GM19438 (cell line): ENCODE results near the gene CACNA1C.

Source experiments
- ATAC-seq: cut with Tn5 transposase; IDR thresholded peaks from one replicate; pipeline ENCODE4 v1.9.1; 2021; ENCODE audit warnings: low read depth; ENCODE audit not compliant: unreplicated experiment

The CACNA1C gene

GRCh38 chr12:2306735-2307134 lies 253.9 kb downstream of the CACNA1C start:
- ATAC-seq: no peak

- ATAC-seq: no peak
Measured at GRCh38 chr12:2307550-2307949, 254.8 kb downstream of the CACNA1C start.

GRCh38 chr12:2309647-2310046 lies 256.9 kb downstream of the CACNA1C start:
- ATAC-seq: no peak

GRCh38 chr12:2311020-2311778 lies 258.4 kb downstream of the CACNA1C start:
- no peak for ATAC-seq

GRCh38 chr12:2312175-2312574 lies 259.4 kb downstream of the CACNA1C start:
- ATAC-seq: no peak

GRCh38 chr12:2312770-2313169 lies 260.0 kb downstream of the CACNA1C start:
- ATAC-seq: no peak

GRCh38 chr12:2314492-2314891 lies 261.7 kb downstream of the CACNA1C start:
- no peak for ATAC-seq

- ATAC-seq: no peak
Measured at GRCh38 chr12:2317772-2318171, 265.0 kb downstream of the CACNA1C start.

GRCh38 chr12:2318286-2318685 lies 265.5 kb downstream of the CACNA1C start:
- no peak for ATAC-seq

GRCh38 chr12:2319136-2319535 lies 266.3 kb downstream of the CACNA1C start:
- ATAC-seq: no peak

- no peak for ATAC-seq
Measured at GRCh38 chr12:2319737-2320506, 267.1 kb downstream of the CACNA1C start.

GRCh38 chr12:2320841-2321240 lies 268.1 kb downstream of the CACNA1C start:
- no peak for ATAC-seq

GRCh38 chr12:2322554-2323120 lies 269.9 kb downstream of the CACNA1C start:
- no peak for ATAC-seq

- no peak for ATAC-seq
Measured at GRCh38 chr12:2323532-2324255, 270.9 kb downstream of the CACNA1C start.

GRCh38 chr12:2324387-2324786 lies 271.6 kb downstream of the CACNA1C start:
- ATAC-seq: no peak

- ATAC-seq: no peak
Measured at GRCh38 chr12:2325519-2325918, 272.7 kb downstream of the CACNA1C start.

GRCh38 chr12:2326470-2326869 lies 273.7 kb downstream of the CACNA1C start:
- ATAC-seq: no peak

GRCh38 chr12:2328661-2329060 lies 275.9 kb downstream of the CACNA1C start:
- ATAC-seq: no peak

GRCh38 chr12:2329661-2330210 lies 276.9 kb downstream of the CACNA1C start:
- ATAC-seq: no peak

- ATAC-seq: no peak
Measured at GRCh38 chr12:2332236-2332635, 279.4 kb downstream of the CACNA1C start.

- no peak for ATAC-seq
Measured at GRCh38 chr12:2332947-2333346, 280.2 kb downstream of the CACNA1C start.
